DOHH2 (cell line): ENCODE results near the gene BSND.

Experiments used
- H3F3A ChIP-seq: fragments of 200-600 bp; sonication (generic), shearing (Covaris generic); 2 replicates; pipeline ENCODE4 v1.6.0; 2016; ENCODE audit warnings: antibody characterized with exemption, mild to moderate bottlenecking; ENCODE audit not compliant: control insufficient read depth, insufficient read depth
- H3K27ac ChIP-seq: fragments of 200-600 bp; sonication (generic); 2 replicates; pipeline ENCODE4 v1.5.1; 2014; ENCODE audit warnings: low read depth, mild to moderate bottlenecking, low read length, moderate library complexity
- H3K27me3 ChIP-seq: fragments of 200-600 bp; sonication (generic); 2 replicates; pipeline ENCODE4 v1.6.1; 2014; ENCODE audit warnings: mild to moderate bottlenecking, low read length, mixed read lengths; ENCODE audit not compliant: control insufficient read depth
- H3K36me3 ChIP-seq: fragments of 200-600 bp; sonication (generic); 2 replicates; pipeline ENCODE4 v1.6.1; 2014; ENCODE audit warnings: mild to moderate bottlenecking, low read length, moderate library complexity, mixed read lengths; ENCODE audit not compliant: control insufficient read depth
- H3K4me1 ChIP-seq: fragments of 200-600 bp; sonication (generic); 2 replicates; pipeline ENCODE4 v1.6.1; 2014; ENCODE audit warnings: mild to moderate bottlenecking, low read length, mixed read lengths; ENCODE audit not compliant: control insufficient read depth
- H3K4me2 ChIP-seq: fragments of 200-600 bp; sonication (generic); 2 replicates; pipeline ENCODE4 v1.6.0; 2014; ENCODE audit warnings: mild to moderate bottlenecking, low read length, moderate library complexity
- H3K4me3 ChIP-seq: fragments of 200-600 bp; sonication (generic); 2 replicates; pipeline ENCODE4 v1.5.1; 2014; ENCODE audit warnings: mild to moderate bottlenecking, low read length, mixed read lengths
- H3K79me2 ChIP-seq: fragments of 200-600 bp; sonication (generic); 2 replicates; pipeline ENCODE4 v1.6.1; 2014; ENCODE audit warnings: mild to moderate bottlenecking, low read length, mixed read lengths; ENCODE audit not compliant: control insufficient read depth
- H3K9me2 ChIP-seq: fragments of 200-600 bp; sonication (generic); replicated peaks from 2 replicates; pipeline ENCODE4 v1.6.1; 2014; ENCODE audit warnings: mild to moderate bottlenecking, low read length, mixed read lengths; ENCODE audit not compliant: control insufficient read depth
- H3K9me3 ChIP-seq: fragments of 200-600 bp; sonication (generic); 2 replicates; pipeline ENCODE4 v1.6.1; 2014; ENCODE audit warnings: antibody characterized with exemption, low read length, mixed read lengths; ENCODE audit not compliant: control insufficient read depth, insufficient read depth
- H4K20me1 ChIP-seq: fragments of 200-600 bp; sonication (generic); 2 replicates; pipeline ENCODE4 v1.6.0; 2014; ENCODE audit warnings: low read depth, mild to moderate bottlenecking, antibody characterized with exemption, low read length, moderate library complexity; ENCODE audit not compliant: control insufficient read depth, insufficient read depth
- EZH2phosphoT487 ChIP-seq: fragments of 200-600 bp; sonication (generic); IDR thresholded peaks from 2 replicates; pipeline ENCODE4 v1.6.1; 2017; ENCODE audit warnings: borderline replicate concordance, mild to moderate bottlenecking, antibody characterized with exemption, low read length, moderate library complexity, mixed read lengths
- TF ChIP-seq, protein P1 (sequence below): fragments of 200-600 bp; sonication (generic); IDR thresholded peaks from one replicate; pipeline ENCODE4 v1.5.1; 2014; ENCODE audit warnings: antibody characterized with exemption, mild to moderate bottlenecking, low read depth, low read length; ENCODE audit not compliant: poor library complexity, severe bottlenecking

BSND gene

DNA sequence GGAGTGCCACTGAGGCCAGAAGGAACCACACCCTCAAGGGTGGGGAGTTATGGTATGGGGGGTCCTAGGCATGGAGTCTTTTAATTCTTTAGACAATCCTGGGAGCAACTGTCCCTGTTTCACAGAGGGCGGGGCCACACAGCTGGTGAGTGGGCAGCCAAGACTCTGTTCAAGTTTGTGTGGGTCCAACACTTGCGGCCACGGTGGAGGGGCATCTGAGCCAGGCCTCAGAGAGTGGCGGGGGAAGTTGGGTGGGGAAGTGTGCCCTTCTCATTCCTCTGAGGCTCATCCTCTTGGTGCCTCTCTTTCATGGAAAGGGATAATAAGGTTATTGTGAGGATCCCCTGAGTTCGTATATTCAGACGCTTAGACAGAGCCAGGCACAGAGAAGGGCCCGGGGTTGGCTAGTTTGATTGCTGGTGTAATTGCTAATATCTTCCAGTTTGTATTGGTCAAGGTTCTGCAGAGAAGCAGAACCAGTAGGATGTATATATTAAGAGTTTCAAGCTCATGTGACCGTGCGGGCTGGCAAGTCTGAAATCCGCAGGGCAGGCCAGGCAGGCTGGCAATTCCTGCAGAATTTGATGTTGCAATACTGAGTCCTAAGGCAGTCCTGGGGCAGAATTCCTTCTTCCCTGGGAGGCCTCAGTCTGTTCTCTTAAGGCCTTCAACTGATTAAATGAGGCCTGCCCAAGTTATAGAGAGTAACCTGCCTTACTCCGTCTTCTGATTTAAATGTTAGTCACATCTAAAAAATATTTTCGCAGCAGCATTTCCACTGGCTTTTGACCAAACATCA, 56.5 kb downstream of the BSND start:
- Histone ChIP-seq H4K20me1 (no peaks in the 10 kb centered on the region), H3F3A (no peaks in the 10 kb centered on the region), H3K4me2 (no peak overlapping the region), H3K27ac (no peak overlapping the region), H3K9me2 (no peaks in the 10 kb centered on the region), H3K36me3 (no peaks in the 10 kb centered on the region), H3K9me3 (no peaks in the 10 kb centered on the region), H3K4me1 (no peaks in the 10 kb centered on the region), H3K27me3 (no peaks in the 10 kb centered on the region), H3K4me3 (no peak overlapping the region), H3K79me2 (no peaks in the 10 kb centered on the region)
- TF ChIP-seq, protein P1, sequence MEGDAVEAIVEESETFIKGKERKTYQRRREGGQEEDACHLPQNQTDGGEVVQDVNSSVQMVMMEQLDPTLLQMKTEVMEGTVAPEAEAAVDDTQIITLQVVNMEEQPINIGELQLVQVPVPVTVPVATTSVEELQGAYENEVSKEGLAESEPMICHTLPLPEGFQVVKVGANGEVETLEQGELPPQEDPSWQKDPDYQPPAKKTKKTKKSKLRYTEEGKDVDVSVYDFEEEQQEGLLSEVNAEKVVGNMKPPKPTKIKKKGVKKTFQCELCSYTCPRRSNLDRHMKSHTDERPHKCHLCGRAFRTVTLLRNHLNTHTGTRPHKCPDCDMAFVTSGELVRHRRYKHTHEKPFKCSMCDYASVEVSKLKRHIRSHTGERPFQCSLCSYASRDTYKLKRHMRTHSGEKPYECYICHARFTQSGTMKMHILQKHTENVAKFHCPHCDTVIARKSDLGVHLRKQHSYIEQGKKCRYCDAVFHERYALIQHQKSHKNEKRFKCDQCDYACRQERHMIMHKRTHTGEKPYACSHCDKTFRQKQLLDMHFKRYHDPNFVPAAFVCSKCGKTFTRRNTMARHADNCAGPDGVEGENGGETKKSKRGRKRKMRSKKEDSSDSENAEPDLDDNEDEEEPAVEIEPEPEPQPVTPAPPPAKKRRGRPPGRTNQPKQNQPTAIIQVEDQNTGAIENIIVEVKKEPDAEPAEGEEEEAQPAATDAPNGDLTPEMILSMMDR: no peak
- TF ChIP-seq EZH2phosphoT487: no peak

DNA sequence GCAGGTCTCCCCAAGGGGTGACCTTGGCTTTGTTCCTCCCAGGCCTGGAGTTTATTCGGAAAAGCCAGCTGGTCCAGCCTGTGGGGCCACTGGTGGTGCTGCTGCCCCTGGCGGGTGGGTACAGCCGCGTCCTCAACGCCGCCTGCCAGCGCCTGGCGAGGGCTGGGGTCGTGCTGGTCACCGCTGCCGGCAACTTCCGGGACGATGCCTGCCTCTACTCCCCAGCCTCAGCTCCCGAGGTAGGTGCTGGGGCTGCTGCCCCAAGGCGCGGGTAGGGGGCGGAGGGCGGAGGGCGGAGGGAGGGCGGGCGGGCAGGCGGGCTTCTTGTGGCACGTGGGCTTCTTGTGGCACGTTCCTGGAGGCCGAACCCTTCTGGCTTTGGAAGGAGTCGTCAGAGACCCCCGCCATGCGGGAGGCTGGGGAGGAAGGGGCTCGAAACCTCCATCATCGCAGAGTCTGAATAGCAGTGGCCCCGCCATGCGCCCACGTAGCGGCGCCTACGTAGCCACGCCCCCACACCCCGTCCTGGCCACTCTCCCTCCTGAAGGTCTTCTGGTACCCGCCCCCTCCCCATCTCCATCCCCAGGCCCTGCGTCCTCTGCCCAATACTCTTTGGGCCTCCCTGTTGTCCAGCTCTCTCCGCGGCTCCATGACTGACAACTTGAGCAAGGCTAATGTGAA, 57.4 kb downstream of the BSND start:
- no peaks in the 10 kb centered on the region for H3K79me2 ChIP-seq
- no peak overlapping the region for H3K4me3 ChIP-seq
- H3K27ac ChIP-seq: no peak overlapping the region
- H3F3A ChIP-seq: no peaks in the 10 kb centered on the region
- H3K9me3 ChIP-seq: no peaks in the 10 kb centered on the region
- H3K9me2 ChIP-seq: no peaks in the 10 kb centered on the region
- no peaks in the 10 kb centered on the region for H3K4me1 ChIP-seq
- no peaks in the 10 kb centered on the region for H3K36me3 ChIP-seq
- H4K20me1 ChIP-seq: no peaks in the 10 kb centered on the region
- TF ChIP-seq EZH2phosphoT487: no peak
- TF ChIP-seq, protein P1: no peak
- H3K4me2 ChIP-seq: no peak overlapping the region
- H3K27me3 ChIP-seq: no peaks in the 10 kb centered on the region

DNA sequence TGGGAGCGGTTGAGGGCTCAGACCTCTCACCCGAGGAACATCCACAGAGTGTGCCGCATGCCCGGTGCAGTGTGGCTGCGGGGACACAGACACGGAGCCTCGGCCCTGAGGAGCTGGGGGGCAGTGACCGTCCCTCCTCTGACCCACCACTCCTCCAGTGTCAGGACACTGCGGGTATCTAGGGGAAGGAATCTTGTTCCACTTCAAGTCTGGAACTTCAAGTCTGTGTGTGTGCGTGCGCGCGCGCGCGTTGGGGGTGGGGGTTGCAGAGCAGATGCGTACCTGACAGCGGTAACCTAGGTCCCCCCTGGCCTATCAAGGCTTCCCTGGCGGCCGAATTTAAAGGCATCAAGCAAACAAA, 57.9 kb downstream of the BSND start:
- no peaks in the 10 kb centered on the region for H3F3A ChIP-seq
- no peak overlapping the region for H3K4me2 ChIP-seq
- H3K36me3 ChIP-seq: no peaks in the 10 kb centered on the region
- H3K9me2 ChIP-seq: no peaks in the 10 kb centered on the region
- TF ChIP-seq, protein P1: no peak
- no peak for TF ChIP-seq EZH2phosphoT487
- no peaks in the 10 kb centered on the region for H3K79me2 ChIP-seq
- H3K27me3 ChIP-seq: no peaks in the 10 kb centered on the region
- no peaks in the 10 kb centered on the region for H3K9me3 ChIP-seq
- H4K20me1 ChIP-seq: no peaks in the 10 kb centered on the region
- H3K4me1 ChIP-seq: no peaks in the 10 kb centered on the region
- no peak overlapping the region for H3K4me3 ChIP-seq
- no peak overlapping the region for H3K27ac ChIP-seq
